Esophagus squamous epithelium (tissue), 4 donors: ENCODE results near the gene STARD5.

Experiments used
- POLR2A ChIP-seq, 4 donors: fragments of 450-650 bp; IDR thresholded peaks; one replicate each; pipeline ENCODE4 v1.6.1; 2017; ENCODE audit warnings: antibody characterized with exemption in 4 of 4, mild to moderate bottlenecking in 4 of 4, moderate library complexity in 3 of 4
- TF ChIP-seq, protein P1 (sequence below), 6 experiments: fragments of 450-650 bp in 4 of 6; fragments of 200-600 bp in 2 of 6; sonication (generic) in 2 of 6; IDR thresholded peaks; one replicate each; pipeline ENCODE4 v1.5.1; 2016 to 2019; ENCODE audit warnings: antibody characterized with exemption in 6 of 6, mild to moderate bottlenecking in 4 of 6, moderate library complexity in 4 of 6

DNA sequence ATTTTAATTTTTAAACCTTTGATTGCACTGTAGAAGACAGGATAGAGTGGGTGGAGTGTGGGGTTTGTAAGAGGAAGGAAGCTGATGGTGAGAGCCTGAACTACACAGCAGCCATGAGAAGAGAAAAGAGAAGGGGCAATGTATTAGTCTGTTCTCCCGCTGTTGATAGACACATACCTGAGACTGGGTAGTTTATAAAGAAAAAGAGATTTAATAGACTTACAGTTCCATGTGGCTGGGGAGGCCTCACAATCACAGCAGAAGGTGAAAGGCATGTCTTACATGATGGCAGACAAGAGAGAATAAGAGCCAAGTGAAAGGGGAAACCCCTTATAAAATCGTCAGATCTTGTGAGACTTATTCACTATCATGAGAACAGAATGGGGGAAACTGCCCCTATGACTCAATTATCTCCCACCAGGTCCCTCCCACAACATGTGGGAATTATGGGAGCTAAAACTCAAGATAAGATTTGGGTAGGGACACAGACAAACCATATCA is 37.3 kb downstream of the STARD5 start:
- TF ChIP-seq, protein P1, sequence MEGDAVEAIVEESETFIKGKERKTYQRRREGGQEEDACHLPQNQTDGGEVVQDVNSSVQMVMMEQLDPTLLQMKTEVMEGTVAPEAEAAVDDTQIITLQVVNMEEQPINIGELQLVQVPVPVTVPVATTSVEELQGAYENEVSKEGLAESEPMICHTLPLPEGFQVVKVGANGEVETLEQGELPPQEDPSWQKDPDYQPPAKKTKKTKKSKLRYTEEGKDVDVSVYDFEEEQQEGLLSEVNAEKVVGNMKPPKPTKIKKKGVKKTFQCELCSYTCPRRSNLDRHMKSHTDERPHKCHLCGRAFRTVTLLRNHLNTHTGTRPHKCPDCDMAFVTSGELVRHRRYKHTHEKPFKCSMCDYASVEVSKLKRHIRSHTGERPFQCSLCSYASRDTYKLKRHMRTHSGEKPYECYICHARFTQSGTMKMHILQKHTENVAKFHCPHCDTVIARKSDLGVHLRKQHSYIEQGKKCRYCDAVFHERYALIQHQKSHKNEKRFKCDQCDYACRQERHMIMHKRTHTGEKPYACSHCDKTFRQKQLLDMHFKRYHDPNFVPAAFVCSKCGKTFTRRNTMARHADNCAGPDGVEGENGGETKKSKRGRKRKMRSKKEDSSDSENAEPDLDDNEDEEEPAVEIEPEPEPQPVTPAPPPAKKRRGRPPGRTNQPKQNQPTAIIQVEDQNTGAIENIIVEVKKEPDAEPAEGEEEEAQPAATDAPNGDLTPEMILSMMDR (IDR thresholded peaks at IDR 0.05), result no peak
- TF ChIP-seq POLR2A (IDR thresholded peaks at IDR 0.05), result no peak
